ENCODE measurements around the gene DLG1.
"Not testable (repeated sequence)": the region's sequence is repeated elsewhere in the genome, so short reads cannot be mapped to it uniquely, and the experiment has no call there.

Gene DLG1

GRCh38 chr3:197082871-197083270 lies 215.5 kb downstream of the DLG1 start:
- DNase-seq: no peak

GRCh38 chr3:197080344-197080743 lies 218.1 kb downstream of the DLG1 start:
- no peak for DNase-seq

DNA sequence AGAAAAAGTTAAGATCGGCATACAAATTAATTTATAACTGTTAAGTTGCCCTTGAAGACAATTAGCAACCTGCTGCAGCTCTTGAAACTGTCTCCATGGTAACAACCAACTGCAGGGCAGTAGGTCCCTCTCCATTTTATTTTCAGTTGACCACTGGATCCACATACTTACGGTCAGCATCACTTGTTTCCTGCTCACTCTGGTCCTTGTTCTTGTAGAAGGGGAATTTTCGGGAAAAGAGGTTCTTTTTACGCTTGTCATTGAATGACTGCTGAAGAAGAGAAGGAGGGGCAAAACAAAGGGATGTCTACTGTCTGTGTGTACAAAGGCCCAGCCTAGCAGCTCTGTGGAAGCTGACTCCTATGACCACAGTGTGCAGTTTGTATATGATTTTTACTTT lies 222.0 kb downstream of the DLG1 start:
- no peak for DNase-seq

DNA sequence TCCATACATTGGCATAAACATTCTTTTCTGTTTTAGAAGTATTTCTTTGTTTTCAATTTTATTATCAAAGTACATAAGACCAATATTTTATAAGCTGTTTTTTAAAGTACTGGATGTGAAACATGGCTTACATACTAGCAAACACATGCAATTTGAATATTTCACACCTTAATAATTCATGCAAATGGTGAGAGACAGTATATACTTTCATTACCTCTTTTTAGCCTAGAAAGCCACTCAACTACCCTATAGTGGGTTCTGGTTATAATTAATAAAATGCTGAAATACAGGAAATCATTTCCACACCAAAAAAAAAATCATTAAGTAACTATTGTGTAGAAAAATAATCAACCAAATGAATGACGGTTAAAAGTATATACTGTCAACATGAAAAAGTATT lies 230.3 kb downstream of the DLG1 start:
- DNase-seq: no peak

- DNase-seq: no peak
These were observed 233.6 kb downstream of the DLG1 start for GRCh38 chr3:197064771-197065170.

- no peak for DNase-seq
These were observed 236.0 kb downstream of the DLG1 start for GRCh38 chr3:197062446-197062845.

DNA sequence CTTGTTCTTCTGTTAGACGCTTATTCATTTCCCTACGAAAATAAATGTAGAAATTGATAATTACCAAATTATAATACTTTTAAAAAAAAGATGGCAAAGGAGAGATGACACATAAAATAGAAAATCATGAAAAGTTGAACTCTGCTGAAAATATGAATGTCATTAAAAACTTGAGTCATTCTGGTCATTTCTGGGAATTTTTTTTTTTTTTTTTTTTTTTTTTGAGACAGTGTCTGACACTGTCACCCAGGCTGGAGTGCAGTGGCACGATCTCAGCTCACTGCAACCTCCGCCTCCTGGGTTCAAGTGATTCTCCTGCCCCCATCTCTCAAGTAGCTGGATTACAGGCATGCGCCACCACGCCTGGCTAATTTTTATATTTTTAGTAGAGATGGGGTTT lies 246.8 kb downstream of the DLG1 start:
- not testable (repeated sequence) for DNase-seq

- no peak for DNase-seq
These were observed 247.9 kb downstream of the DLG1 start for GRCh38 chr3:197050511-197050910.

- DNase-seq: no peak
These were observed 255.9 kb downstream of the DLG1 start for GRCh38 chr3:197042539-197042938.

- no peak for DNase-seq
These were observed 256.4 kb downstream of the DLG1 start for GRCh38 chr3:197041875-197042488.

DNA sequence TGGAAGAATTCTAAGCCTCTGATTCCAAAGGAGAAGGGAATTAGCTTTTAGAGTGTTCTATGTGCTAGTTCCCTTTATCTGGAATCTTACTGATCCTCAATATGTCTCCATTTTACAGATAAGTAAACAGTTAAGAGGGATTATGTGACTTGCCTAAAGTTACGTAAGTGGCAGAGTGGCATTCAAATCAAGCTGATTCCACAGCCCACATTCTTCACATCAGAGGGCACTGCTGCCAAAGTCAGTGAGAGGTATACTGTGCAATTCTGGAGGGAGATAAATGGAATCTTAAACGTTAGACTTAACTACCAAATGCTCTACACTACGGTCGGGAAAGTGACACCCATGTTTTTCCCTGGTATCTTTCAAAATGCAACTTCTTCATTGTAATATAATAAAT lies 257.8 kb downstream of the DLG1 start:
- DNase-seq: no peak

- DNase-seq: no peak
These were observed 259.5 kb downstream of the DLG1 start for GRCh38 chr3:197038679-197039462.

DNA sequence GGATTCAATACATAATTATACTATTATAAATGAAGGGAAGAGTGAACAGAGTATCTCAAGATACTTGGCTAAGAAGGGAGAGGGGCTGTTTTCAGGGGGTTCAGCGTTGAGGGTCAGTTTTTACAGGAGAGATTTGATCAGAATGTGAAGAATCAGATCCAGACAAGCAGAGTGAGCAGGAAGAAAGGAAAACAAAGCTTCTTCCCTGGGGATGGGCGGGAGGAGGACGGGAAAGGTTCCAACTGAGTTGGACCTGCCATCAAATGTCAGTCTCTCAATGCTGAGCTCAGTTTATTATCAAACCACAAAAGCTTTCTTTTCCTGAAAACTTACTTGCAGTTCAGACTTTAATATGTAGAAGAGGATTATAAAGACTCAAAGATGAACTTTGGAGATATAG lies 262.8 kb downstream of the DLG1 start:
- DNase-seq: no peak

DNA sequence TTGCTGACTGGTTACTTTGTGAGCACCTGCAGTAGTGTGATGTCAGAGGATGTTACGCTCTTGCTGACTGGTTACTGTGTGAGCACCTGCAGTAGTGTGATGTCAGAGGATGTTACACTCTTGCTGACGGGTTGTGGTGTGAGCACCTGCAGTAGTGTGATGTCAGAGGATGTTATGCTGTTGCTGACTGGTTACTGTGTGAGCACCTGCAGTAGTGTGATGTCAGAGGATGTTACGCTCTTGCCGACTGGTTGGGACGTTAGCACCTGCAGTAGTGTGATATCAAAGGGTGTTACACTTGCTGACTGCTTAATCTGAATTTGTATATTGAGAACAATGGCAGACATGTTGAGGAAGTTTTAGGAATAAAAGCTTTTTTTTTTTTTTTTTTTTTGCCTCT lies 263.6 kb downstream of the DLG1 start:
- not testable (repeated sequence) for DNase-seq

DNA sequence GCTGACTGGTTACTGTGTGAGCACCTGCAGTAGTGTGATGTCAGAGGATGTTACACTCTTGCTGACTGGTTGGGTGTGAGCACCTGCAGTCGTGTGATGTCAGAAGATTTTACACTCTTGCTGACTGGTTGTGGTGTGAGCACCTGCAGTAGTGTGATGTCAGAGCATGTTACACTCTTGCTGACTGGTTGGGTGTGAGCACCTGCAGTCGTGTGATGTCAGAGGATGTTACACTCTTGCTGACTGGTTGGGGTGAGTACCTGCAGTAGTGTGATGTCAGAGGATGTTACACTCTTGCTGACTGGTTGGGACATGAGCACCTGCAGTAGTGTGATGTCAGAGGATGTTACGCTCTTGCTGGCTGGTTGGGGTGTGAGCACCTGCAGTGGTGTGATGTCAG lies 264.6 kb downstream of the DLG1 start:
- DNase-seq: not testable (repeated sequence)

- DNase-seq: peak; percentile 14 to 74
These were observed 266.8 kb downstream of the DLG1 start for GRCh38 chr3:197031315-197032285.

- DNase-seq: no peak
These were observed 267.8 kb downstream of the DLG1 start for GRCh38 chr3:197030379-197031314.

- DNase-seq: peak; percentile 72
These were observed 268.8 kb downstream of the DLG1 start, which contains the start of gene MELTF for GRCh38 chr3:197029511-197030167. MELTF (minus strand) TSS chr3:197029817; CDS start chr3:197029702, 115 bp downstream.

DNA sequence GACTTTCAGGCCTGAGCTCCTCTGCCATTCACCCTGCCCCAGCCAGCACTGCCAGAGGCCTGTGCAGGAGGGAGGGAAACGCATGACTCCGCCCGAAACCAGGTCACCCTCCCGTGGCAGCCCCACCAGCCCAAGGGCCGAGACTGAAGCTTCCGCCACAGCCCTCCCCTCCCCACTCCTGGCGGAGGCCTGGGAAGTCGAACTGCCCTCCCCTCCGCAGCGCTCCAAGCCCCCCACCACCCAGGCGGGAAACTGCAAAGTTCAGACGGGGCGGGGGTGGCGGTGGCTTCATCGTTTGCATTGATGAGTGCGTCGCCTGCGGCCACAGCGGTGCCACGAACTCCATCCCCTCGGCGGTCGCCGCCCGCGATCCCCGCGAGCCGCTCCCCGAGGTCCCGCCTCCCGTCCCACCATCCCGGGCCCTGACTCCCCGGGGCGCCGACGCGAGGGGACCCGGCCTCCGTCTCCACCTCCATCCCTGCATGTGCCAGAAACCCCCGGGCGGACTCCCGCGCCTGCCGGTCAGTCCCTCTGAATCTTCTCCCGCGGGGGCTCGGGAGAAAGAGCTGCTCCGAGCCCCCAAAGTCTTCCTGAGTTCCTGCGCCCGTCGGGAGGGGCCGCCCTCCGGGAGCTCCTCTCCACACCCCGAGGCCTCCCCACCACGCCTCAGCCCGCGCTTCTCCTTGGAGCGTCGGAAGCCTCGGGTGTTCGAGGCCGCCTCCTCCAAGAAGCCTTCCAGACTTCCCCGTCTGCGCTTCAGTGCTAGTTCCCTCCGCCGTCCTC lies 269.5 kb downstream of the DLG1 start:
- DNase-seq: peak in 1 of 2 donors; percentile 10

DNA sequence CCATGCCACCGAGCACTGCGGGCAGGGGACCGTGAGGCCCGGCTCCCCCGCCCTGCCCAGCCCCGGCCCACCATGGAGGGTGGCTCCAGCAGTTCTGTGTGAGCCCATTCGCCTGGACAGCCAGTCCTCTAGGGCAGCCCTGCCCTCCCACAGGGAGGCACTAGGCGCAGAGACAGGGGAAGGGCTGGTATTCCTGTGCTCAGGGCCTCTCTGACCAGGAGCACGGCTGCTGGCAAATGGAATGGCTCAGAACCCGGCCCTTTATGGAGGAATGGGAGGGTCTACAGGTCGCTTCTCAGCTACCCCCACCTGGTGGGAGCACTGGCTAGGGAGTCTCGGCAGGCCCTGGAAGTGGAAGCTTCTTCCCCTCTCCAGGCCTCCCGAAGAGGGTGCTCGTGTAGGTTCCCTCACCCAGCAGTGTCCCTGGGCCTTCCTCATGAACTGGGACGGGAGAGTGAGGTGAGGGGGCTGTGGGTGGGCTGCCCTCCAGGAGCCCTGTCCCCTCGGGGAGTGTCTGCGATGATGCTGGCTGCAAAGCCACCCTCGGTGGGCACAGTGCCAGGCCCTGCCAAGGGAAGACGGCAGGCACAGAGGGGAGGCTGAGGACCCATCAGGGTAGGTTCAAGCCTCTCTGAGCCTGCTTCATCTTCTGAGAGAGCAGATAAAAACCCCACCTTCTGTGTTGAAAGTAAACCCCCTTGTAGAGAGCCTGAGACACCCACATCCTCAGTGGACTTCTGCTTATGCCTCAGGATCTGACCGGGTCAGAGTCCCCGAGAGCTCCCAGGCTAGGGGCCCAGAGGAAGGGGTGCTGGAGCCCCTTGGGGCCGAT lies 270.3 kb downstream of the DLG1 start:
- DNase-seq: no peak
